AG10803 (cell line): ENCODE measurements around the gene PARD3B.

Experiments
- DNase-seq: peaks from one replicate; pipeline ENCODE4 v3.0.0; 2010; ENCODE audit warnings: low read depth
- H3K4me3 ChIP-seq: 2 replicates; pipeline ENCODE4 v1.5.1; 2011; ENCODE audit warnings: mild to moderate bottlenecking, low read length, control low read depth
- TF ChIP-seq, protein P1 (sequence below): conservative IDR thresholded peaks from 2 replicates; pipeline ENCODE4 v1.5.1; 2011; ENCODE audit warnings: mild to moderate bottlenecking, low read length, control low read depth, inconsistent platforms

Gene PARD3B

DNA sequence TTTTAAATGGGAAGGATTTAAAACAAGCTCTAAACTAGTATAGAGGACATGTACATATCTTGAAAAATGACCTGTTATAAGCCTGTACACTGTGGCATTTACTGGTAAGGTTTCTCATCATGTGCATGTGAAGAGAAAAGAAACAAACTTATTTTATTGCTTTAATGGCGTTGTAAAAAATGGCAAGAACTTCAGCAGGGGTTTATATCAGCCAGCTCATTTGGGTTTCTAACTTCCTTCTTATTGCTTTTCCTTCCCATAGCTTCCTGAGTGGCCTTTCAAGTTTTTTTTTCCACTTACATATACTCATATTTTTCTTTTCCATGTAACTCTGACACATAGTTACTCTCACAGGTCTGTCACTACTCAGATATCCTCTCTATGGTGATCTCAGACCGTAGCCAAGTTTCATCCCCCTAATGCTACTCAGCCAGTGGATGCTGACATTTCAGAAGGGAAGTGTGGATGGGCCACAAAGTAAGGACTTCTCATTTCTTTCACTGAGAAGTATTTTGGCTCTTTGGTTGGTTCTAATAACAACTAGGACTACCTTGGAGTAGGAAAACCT lies 198.2 kb downstream of the PARD3B start:
- no peak for DNase-seq
- H3K4me3 ChIP-seq = no peak overlapping the region
- TF ChIP-seq, protein P1, sequence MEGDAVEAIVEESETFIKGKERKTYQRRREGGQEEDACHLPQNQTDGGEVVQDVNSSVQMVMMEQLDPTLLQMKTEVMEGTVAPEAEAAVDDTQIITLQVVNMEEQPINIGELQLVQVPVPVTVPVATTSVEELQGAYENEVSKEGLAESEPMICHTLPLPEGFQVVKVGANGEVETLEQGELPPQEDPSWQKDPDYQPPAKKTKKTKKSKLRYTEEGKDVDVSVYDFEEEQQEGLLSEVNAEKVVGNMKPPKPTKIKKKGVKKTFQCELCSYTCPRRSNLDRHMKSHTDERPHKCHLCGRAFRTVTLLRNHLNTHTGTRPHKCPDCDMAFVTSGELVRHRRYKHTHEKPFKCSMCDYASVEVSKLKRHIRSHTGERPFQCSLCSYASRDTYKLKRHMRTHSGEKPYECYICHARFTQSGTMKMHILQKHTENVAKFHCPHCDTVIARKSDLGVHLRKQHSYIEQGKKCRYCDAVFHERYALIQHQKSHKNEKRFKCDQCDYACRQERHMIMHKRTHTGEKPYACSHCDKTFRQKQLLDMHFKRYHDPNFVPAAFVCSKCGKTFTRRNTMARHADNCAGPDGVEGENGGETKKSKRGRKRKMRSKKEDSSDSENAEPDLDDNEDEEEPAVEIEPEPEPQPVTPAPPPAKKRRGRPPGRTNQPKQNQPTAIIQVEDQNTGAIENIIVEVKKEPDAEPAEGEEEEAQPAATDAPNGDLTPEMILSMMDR = no peak

DNA sequence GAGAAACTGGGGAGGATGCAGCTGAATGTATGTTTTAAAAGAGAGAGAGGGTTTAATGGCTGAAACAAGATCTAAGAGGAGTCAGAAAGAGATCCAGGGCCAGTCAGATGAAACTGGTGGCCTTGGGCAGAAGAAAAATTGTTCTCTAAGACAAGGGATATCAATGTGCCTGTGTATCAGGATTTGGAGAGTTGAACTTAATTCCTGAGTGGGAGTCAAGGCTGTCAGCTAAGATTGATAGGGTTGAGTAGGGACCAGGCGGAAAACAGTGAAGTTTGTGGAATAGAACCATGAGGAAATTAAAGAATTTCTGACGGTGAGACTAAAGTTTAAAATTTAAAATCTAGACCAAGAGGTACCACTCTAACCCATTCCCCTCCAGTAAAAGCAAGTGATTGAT lies 199.2 kb downstream of the PARD3B start:
- TF ChIP-seq, protein P1 = no peak
- no peak overlapping the region for H3K4me3 ChIP-seq
- no peak for DNase-seq

DNA sequence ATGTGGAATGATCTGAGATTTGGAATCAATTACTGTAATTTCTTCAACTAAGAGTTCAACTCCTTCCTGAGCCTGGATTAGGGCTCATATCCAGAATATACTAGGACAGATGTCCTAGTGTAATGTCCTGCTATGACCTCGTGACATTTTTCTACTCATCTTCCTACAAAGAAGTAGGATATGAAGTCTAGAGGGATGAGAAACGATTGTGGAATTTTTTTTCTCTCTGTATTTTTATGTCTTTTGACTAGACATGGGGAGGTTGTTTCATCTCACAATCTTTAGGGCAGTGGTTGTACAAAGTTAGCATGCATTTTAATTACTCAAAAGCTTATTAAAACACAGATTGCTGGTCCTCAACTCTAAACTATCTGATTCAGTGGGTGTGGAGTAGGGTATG lies 203.0 kb downstream of the PARD3B start:
- no peak for DNase-seq
- TF ChIP-seq, protein P1 = no peak

DNA sequence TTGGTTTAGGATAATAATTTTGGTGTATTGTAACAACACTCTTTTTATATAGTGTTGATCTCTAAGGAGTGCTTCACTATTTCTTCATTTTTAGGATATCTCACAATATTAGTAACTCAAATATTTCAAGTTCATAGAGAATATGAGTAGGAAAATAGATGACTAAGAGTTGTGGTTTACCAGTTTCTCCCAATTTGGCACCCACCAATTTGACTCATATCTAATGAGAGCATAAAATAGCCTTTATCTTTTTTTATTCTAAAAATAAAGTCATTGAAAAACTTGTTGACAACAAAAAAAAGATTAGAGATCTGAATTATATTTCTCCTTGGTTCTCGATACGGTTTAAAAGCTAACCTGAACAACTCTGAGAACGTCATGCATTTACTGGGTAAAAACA lies 204.0 kb downstream of the PARD3B start:
- TF ChIP-seq, protein P1 = no peak
- DNase-seq = peak; percentile 76
- H3K4me3 ChIP-seq = no peak overlapping the region

More for the DNA sequence above, 203.0 kb downstream of the PARD3B start:
- no peak overlapping the region for H3K4me3 ChIP-seq

DNA sequence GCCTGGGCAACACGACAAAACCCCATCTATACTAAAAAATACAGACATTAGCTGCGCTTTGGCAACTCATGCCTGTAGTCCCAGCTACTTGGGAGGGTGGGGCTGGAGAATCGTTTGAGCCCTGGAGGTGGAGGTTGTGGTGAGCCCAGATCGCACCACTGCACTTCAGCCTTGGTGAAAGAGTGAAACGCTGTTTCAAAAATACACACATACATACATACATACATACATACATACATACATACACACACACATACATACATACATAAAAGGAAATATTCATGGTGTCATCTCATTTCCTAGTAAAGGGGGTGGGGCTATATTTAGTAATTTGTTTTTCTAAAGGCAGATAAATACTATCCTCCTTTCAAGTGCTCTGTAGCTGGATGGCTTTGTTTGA lies 205.1 kb downstream of the PARD3B start:
- no peak overlapping the region for H3K4me3 ChIP-seq
- no peak for DNase-seq
- TF ChIP-seq, protein P1 = no peak

DNA sequence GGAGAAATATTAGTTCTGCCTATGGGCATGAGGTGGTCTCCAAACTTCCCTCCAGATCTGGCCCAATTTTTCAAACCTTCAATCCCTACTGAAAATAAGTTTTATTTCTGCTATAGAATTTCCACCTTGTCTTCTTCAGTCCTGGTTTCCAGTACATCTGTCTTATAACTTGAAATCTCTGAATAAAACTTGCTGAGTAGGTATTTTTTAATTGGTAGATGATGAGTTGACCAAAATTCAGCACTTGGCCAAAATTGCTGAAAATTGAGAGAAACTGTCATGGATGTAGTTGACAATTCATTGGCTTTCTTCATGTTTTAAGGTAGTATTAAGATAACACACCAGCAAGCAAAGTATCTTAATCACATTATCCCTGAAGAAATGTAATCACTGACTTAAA lies 206.2 kb downstream of the PARD3B start:
- H3K4me3 ChIP-seq = no peak overlapping the region
- TF ChIP-seq, protein P1 = no peak
- DNase-seq = no peak

DNA sequence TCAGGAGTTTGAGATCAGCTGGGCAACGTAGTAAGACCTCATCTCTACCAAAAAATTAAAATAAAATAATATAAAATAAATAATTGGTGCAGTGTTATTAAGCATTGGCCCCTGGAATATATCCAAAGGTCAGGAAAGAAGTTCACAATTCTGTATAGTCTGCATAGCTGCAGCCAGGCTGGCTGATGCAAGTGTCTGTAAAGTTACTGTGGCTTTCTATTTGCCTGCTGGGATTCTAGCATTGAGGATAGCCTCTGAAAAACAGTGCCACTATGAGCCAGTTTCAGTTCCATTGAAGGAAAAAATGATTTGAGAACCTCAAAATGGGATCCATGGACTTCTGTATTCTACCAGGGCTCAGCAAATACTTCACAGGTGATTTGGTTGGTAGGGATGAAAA lies 208.6 kb downstream of the PARD3B start:
- DNase-seq = peak; percentile 74
- H3K4me3 ChIP-seq = no peak overlapping the region
- TF ChIP-seq, protein P1 = no peak
